DND-41 (cell line): ENCODE results near the gene TMEM202.

Source experiments
- ATAC-seq: fragments of 200-7000 bp; cut with Tn5 transposase; 3 replicates; pipeline ENCODE4 v1.9.1; 2021; ENCODE audit warnings: low read depth; ENCODE audit not compliant: insufficient read depth
- DNase-seq: peaks from one replicate; pipeline ENCODE4 v3.0.0-alpha.2; 2020
- H2AFZ ChIP-seq: 2 replicates; pipeline ENCODE4 v1.6.0; 2012; ENCODE audit warnings: low read depth, low read length
- H3K27ac ChIP-seq: 2 replicates; pipeline ENCODE4 v1.5.1; 2012; ENCODE audit warnings: low read length, inconsistent platforms
- H3K27me3 ChIP-seq: fragments of 200-600 bp; sonication (generic); 2 replicates; pipeline ENCODE4 v1.6.0; 2012; ENCODE audit warnings: low read length, mild to moderate bottlenecking, inconsistent platforms; ENCODE audit not compliant: insufficient read depth, poor library complexity
- H3K36me3 ChIP-seq: 2 replicates; pipeline ENCODE4 v1.5.1; 2012; ENCODE audit warnings: low read length, inconsistent platforms; ENCODE audit not compliant: insufficient read depth
- H3K4me1 ChIP-seq: 2 replicates; pipeline ENCODE4 v1.5.1; 2012; ENCODE audit warnings: mild to moderate bottlenecking, low read length; ENCODE audit not compliant: insufficient read depth
- H3K4me2 ChIP-seq: 2 replicates; pipeline ENCODE4 v1.6.0; 2012; ENCODE audit warnings: mild to moderate bottlenecking, moderate library complexity, low read length, inconsistent platforms; ENCODE audit not compliant: insufficient read depth
- H3K4me3 ChIP-seq, 2 experiments: fragments of 200-600 bp in 1 of 2; shearing (Covaris generic) in 1 of 2; 2 replicates each; pipeline ENCODE4 v1.5.1; 2012 to 2016; ENCODE audit warnings: inconsistent platforms in 2 of 2, low read length in 2 of 2, mild to moderate bottlenecking in 2 of 2, low read depth in 1 of 2, moderate library complexity in 1 of 2
- H3K79me2 ChIP-seq: 2 replicates; pipeline ENCODE4 v1.6.0; 2012; ENCODE audit warnings: low read length, inconsistent platforms; ENCODE audit not compliant: insufficient read depth
- H3K9ac ChIP-seq: 2 replicates; pipeline ENCODE4 v1.6.0; 2012; ENCODE audit warnings: low read depth, mild to moderate bottlenecking, inconsistent platforms, low read length, moderate library complexity
- H3K9me3 ChIP-seq: 2 replicates; pipeline ENCODE4 v1.5.1; 2012; ENCODE audit warnings: low read length, moderate library complexity, mild to moderate bottlenecking, inconsistent platforms; ENCODE audit not compliant: insufficient read depth, severe bottlenecking
- H4K20me1 ChIP-seq: 2 replicates; pipeline ENCODE4 v1.6.0; 2012; ENCODE audit warnings: low read length; ENCODE audit not compliant: insufficient read depth
- CTCF ChIP-seq: IDR thresholded peaks from 2 replicates; pipeline ENCODE4 v1.5.1; 2012; ENCODE audit warnings: borderline replicate concordance, low read length, moderate library complexity, mild to moderate bottlenecking; ENCODE audit not compliant: poor library complexity, severe bottlenecking; ENCODE audit errors: extremely low read depth
- EZH2 ChIP-seq: IDR thresholded peaks from 3 replicates; pipeline ENCODE4 v1.6.1; 2012; ENCODE audit warnings: borderline replicate concordance, low read depth, mild to moderate bottlenecking, moderate library complexity, low read length, inconsistent platforms; ENCODE audit not compliant: severe bottlenecking

Gene TMEM202

GRCh38 chr15:72450805-72451204 is 52.7 kb downstream of the TMEM202 start:
- H3K79me2 ChIP-seq = no peaks in the 10 kb centered on the region
- DNase-seq (no peak), ATAC-seq (no peak)
- no peak overlapping the region for H3K9ac ChIP-seq
- H3K4me2 ChIP-seq = no peak overlapping the region
- no peaks in the 10 kb centered on the region for H3K27me3 ChIP-seq
- H4K20me1 ChIP-seq = no peaks in the 10 kb centered on the region
- no peaks in the 10 kb centered on the region for H3K4me1 ChIP-seq
- no peaks in the 10 kb centered on the region for H3K9me3 ChIP-seq
- no peak overlapping the region for H2AFZ ChIP-seq
- no peak for TF ChIP-seq EZH2
- TF ChIP-seq CTCF = no peak
- H3K36me3 ChIP-seq = no peaks in the 10 kb centered on the region
- no peak overlapping the region for H3K4me3 ChIP-seq
- no peak overlapping the region for H3K27ac ChIP-seq

GRCh38 chr15:72451224-72451623 is 53.1 kb downstream of the TMEM202 start:
- TF ChIP-seq CTCF (no peak), EZH2 (no peak)
- Histone ChIP-seq H3K27ac (no peak overlapping the region), H2AFZ (no peak overlapping the region), H3K9ac (no peak overlapping the region), H3K36me3 (no peaks in the 10 kb centered on the region), H3K4me2 (no peak overlapping the region), H3K27me3 (no peaks in the 10 kb centered on the region), H3K79me2 (no peaks in the 10 kb centered on the region), H3K9me3 (no peaks in the 10 kb centered on the region), H4K20me1 (no peaks in the 10 kb centered on the region), H3K4me1 (no peaks in the 10 kb centered on the region), H3K4me3 (no peak overlapping the region)
- DNase-seq = no peak
- ATAC-seq = no peak

- Histone ChIP-seq H3K36me3 (no peaks in the 10 kb centered on the region), H3K4me1 (peaks cover 5% of the 10 kb centered on the region; the same call in 1 of the 2 replicates), H3K4me2 (no peak overlapping the region), H3K9ac (no peak overlapping the region), H3K9me3 (no peaks in the 10 kb centered on the region), H3K4me3 (no peak overlapping the region), H3K79me2 (no peaks in the 10 kb centered on the region), H4K20me1 (no peaks in the 10 kb centered on the region), H2AFZ (no peak overlapping the region), H3K27me3 (no peaks in the 10 kb centered on the region), H3K27ac (no peak overlapping the region)
- DNase-seq (no peak), ATAC-seq (no peak)
- TF ChIP-seq CTCF (no peak), EZH2 (no peak)
Measured at GRCh38 chr15:72456684-72457083, 58.6 kb downstream of the TMEM202 start.
